Measurements from ENCODE around the gene ENDOV. TPM values are rescaled to one million over a fixed set of nuclear protein-coding genes. Genes with fewer than 3 reads are reported as not detected.

ENDOV gene
- total RNA-seq, 2 donors from 2014 or later: 3.8 to 4.9 TPM

DNA sequence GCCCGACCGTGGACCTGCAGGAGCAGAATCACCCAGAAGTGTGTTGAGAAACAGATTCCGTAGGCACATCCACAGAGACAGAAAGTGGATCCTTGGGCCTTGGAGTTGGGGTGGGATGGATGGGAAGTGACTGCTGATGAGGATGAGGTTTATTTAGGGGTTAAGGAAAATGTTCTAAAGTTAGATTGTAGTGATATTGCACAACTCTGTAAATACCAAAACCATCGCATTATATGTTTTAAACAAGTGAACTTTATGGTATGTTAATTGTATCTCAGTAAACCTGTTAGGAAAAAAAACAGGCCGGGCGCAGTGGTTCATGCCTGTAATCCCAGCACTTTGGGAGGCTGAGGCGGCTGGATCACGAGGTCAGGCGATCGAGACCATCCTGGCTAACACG, 3.6 kb downstream of the ENDOV start:
- TF ChIP-seq, protein P1, sequence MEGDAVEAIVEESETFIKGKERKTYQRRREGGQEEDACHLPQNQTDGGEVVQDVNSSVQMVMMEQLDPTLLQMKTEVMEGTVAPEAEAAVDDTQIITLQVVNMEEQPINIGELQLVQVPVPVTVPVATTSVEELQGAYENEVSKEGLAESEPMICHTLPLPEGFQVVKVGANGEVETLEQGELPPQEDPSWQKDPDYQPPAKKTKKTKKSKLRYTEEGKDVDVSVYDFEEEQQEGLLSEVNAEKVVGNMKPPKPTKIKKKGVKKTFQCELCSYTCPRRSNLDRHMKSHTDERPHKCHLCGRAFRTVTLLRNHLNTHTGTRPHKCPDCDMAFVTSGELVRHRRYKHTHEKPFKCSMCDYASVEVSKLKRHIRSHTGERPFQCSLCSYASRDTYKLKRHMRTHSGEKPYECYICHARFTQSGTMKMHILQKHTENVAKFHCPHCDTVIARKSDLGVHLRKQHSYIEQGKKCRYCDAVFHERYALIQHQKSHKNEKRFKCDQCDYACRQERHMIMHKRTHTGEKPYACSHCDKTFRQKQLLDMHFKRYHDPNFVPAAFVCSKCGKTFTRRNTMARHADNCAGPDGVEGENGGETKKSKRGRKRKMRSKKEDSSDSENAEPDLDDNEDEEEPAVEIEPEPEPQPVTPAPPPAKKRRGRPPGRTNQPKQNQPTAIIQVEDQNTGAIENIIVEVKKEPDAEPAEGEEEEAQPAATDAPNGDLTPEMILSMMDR (IDR thresholded peaks at IDR 0.05): no peak
- Histone ChIP-seq H3K4me1 (peaks cover 0 to 37% of the 10 kb centered on the region in 2 donors), H3K4me3 (no peak overlapping the region), H3K9me3 (no peaks in the 10 kb centered on the region), H3K27me3 (no peaks in the 10 kb centered on the region), H3K36me3 (peaks cover 14% of the 10 kb centered on the region), H3K27ac (no peak overlapping the region)
- no peak for DNase-seq (ENCODE audit: low spot score)

- TF ChIP-seq, protein P1 (IDR thresholded peaks at IDR 0.05): no peak
- Histone ChIP-seq H3K27ac (no peak overlapping the region), H3K27me3 (no peaks in the 10 kb centered on the region), H3K36me3 (peaks cover 14% of the 10 kb centered on the region), H3K4me3 (no peak overlapping the region), H3K9me3 (no peaks in the 10 kb centered on the region), H3K4me1 (peaks cover 0 to 30% of the 10 kb centered on the region in 2 donors)
- DNase-seq (ENCODE audit: low spot score): no peak
These were observed 4.3 kb downstream of the ENDOV start for GRCh38 chr17:80419255-80419654.

- TF ChIP-seq, protein P1 (IDR thresholded peaks at IDR 0.05): no peak
- Histone ChIP-seq H3K27me3 (no peaks in the 10 kb centered on the region), H3K4me1 (peaks cover 0 to 16% of the 10 kb centered on the region in 2 donors), H3K36me3 (peaks cover 14% of the 10 kb centered on the region), H3K27ac (no peak overlapping the region), H3K9me3 (no peaks in the 10 kb centered on the region), H3K4me3 (no peak overlapping the region)
- DNase-seq (ENCODE audit: low spot score): no peak
These were observed 6.6 kb downstream of the ENDOV start for GRCh38 chr17:80421381-80422090.

GRCh38 chr17:80422276-80422675, 7.3 kb downstream of the ENDOV start:
- Histone ChIP-seq H3K4me3 (no peak overlapping the region), H3K9me3 (no peaks in the 10 kb centered on the region), H3K27ac (no peak overlapping the region), H3K4me1 (peaks cover 0 to 15% of the 10 kb centered on the region in 2 donors), H3K36me3 (peaks cover 9% of the 10 kb centered on the region), H3K27me3 (no peaks in the 10 kb centered on the region)
- TF ChIP-seq, protein P1 (IDR thresholded peaks at IDR 0.05): no peak
- no peak for DNase-seq (ENCODE audit: low spot score)

- DNase-seq (ENCODE audit: low spot score): no peak
- TF ChIP-seq, protein P1 (IDR thresholded peaks at IDR 0.05): no peak
- H3K4me1 ChIP-seq: peaks cover 0 to 14% of the 10 kb centered on the region in 2 donors
- peaks cover 2% of the 10 kb centered on the region for H3K36me3 ChIP-seq
- H3K27ac ChIP-seq: no peak overlapping the region
- no peak overlapping the region for H3K4me3 ChIP-seq
- no peaks in the 10 kb centered on the region for H3K9me3 ChIP-seq
- H3K27me3 ChIP-seq: no peaks in the 10 kb centered on the region
These were observed 8.0 kb downstream of the ENDOV start for GRCh38 chr17:80422981-80423380.

Measured in right atrium auricular region (tissue), 2 donors.